ENCODE results near the gene ZSCAN20. TPM values are rescaled to one million over a fixed set of nuclear protein-coding genes. Genes with fewer than 3 reads are reported as not detected.

ZSCAN20 gene
- 1 to 10 TPM; 3.5 to 3.9 TPM for total RNA-seq

- ChIA-PET POLR2A (interaction anchor here (0.5 to 1.3 kb wide), 2 partner anchors 122 to 1966 kb away, joined by 3 to 4 read pairs; no protein-coding TSS in a partner anchor), CTCF (no interaction called here)
Measured at GRCh38 chr1:33472269-33472980, at the start of gene ZSCAN20. Gene ZSCAN20, plus strand, starts transcription at chr1:33472645. Its CDS starts 6,644 bp downstream, at chr1:33479289.

- CTCF ChIA-PET = no interaction called here
- POLR2A ChIA-PET = no interaction called here
Measured at GRCh38 chr1:33424205-33424604, 48.2 kb upstream of the ZSCAN20 start.

- CTCF ChIA-PET = no interaction called here
- POLR2A ChIA-PET = no interaction called here
Measured at GRCh38 chr1:33424610-33425009, 47.8 kb upstream of the ZSCAN20 start.

GRCh38 chr1:33425900-33426299 is 46.5 kb upstream of the ZSCAN20 start:
- CTCF ChIA-PET = no interaction called here

GRCh38 chr1:33426916-33427315 is 45.5 kb upstream of the ZSCAN20 start:
- CTCF ChIA-PET = no interaction called here

More at GRCh38 chr1:33425900-33426299, 46.5 kb upstream of the ZSCAN20 start:
- POLR2A ChIA-PET = no interaction called here

GRCh38 chr1:33428661-33429060 is 43.8 kb upstream of the ZSCAN20 start:
- ChIA-PET CTCF (interaction anchor here (0.5 kb wide), 1 partner anchor 277 kb away, joined by 5 read pairs; no protein-coding TSS in a partner anchor), POLR2A (no interaction called here)

More at GRCh38 chr1:33426916-33427315, 45.5 kb upstream of the ZSCAN20 start:
- POLR2A ChIA-PET = no interaction called here

GRCh38 chr1:33429332-33429731 is 43.1 kb upstream of the ZSCAN20 start:
- ChIA-PET POLR2A (no interaction called here), CTCF (interaction anchor here (0.5 kb wide), 1 partner anchor 277 kb away, joined by 5 read pairs; no protein-coding TSS in a partner anchor)

GRCh38 chr1:33429856-33430691 is 42.4 kb upstream of the ZSCAN20 start:
- ChIA-PET CTCF (no interaction called here), POLR2A (no interaction called here)

- ChIA-PET CTCF (interaction anchor here (1.9 kb wide), 1 partner anchor 40 kb away, joined by 7 read pairs; no protein-coding TSS in a partner anchor), POLR2A (no interaction called here)
Measured at GRCh38 chr1:33430692-33431593, 41.5 kb upstream of the ZSCAN20 start, which contains the start of gene PHC2. Gene PHC2, minus strand, starts transcription at chr1:33431095. Its CDS starts 55,556 bp downstream, at chr1:33375539.

GRCh38 chr1:33433509-33434362 is 38.7 kb upstream of the ZSCAN20 start:
- ChIA-PET CTCF (no interaction called here), POLR2A (no interaction called here)

- POLR2A ChIA-PET = no interaction called here
- CTCF ChIA-PET = no interaction called here
Measured at GRCh38 chr1:33434363-33434750, 38.1 kb upstream of the ZSCAN20 start.

GRCh38 chr1:33435096-33435820 is 37.2 kb upstream of the ZSCAN20 start:
- CTCF ChIA-PET = no interaction called here

GRCh38 chr1:33436557-33437285 is 35.7 kb upstream of the ZSCAN20 start:
- CTCF ChIA-PET = no interaction called here
- POLR2A ChIA-PET = no interaction called here

More at GRCh38 chr1:33435096-33435820, 37.2 kb upstream of the ZSCAN20 start:
- POLR2A ChIA-PET = no interaction called here

- ChIA-PET POLR2A (no interaction called here), CTCF (no interaction called here)
Measured at GRCh38 chr1:33438364-33439160, 33.9 kb upstream of the ZSCAN20 start.

GRCh38 chr1:33439662-33440061 is 32.8 kb upstream of the ZSCAN20 start:
- POLR2A ChIA-PET = no interaction called here

GRCh38 chr1:33441088-33441745 is 31.2 kb upstream of the ZSCAN20 start:
- ChIA-PET CTCF (no interaction called here), POLR2A (no interaction called here)

More at GRCh38 chr1:33439662-33440061, 32.8 kb upstream of the ZSCAN20 start:
- CTCF ChIA-PET = no interaction called here

All from activated CD8-positive, alpha-beta memory T cell treated with anti-CD3 and anti-CD28 coated beads for 36 hours (primary cell).